Measurements from ENCODE around the gene VAMP1.
A peak's percentile ranks its signal among the peaks of the same experiment; 100 is the strongest.

Gene VAMP1

GRCh38 chr12:6423267-6424007 lies 47.0 kb downstream of the VAMP1 start:
- peak; percentile 48 for DNase-seq

- no peak for DNase-seq
Observed at GRCh38 chr12:6420364-6420763, 50.1 kb downstream of the VAMP1 start.

GRCh38 chr12:6418796-6419195 lies 51.7 kb downstream of the VAMP1 start:
- DNase-seq = no peak

GRCh38 chr12:6416596-6416995 lies 53.9 kb downstream of the VAMP1 start:
- DNase-seq = no peak
